WTC11 (cell line): ENCODE measurements around the gene SLC5A8. TPM values are rescaled to one million over a fixed set of nuclear protein-coding genes. Genes with fewer than 3 reads are reported as not detected.
A peak's percentile ranks its signal among the peaks of the same experiment; 100 is the strongest.

Source experiments
- ATAC-seq: fragments of 200-7000 bp; cut with Tn5 transposase; 2 replicates; pipeline ENCODE4 v1.10.0; 2021; ENCODE audit warnings: mild to moderate bottlenecking, moderate library complexity
- CTCF ChIA-PET: fragments of 300-600 bp; sonication (Branson Sonifier 250); formaldehyde crosslinking; loops from one replicate; lab custom pipeline; 2021; ENCODE audit warnings: antibody characterized with exemption; lab: Charles Lee
- POLR2A ChIA-PET: fragments of 350-600 bp; sonication (Branson Sonifier 250); formaldehyde crosslinking; loops from one replicate; lab custom pipeline; 2021; ENCODE audit warnings: antibody characterized with exemption; lab: Charles Lee
- DNase-seq: peaks from one replicate; pipeline ENCODE4 v3.0.0; 2021; ENCODE audit warnings: low spot score
- H3K27ac Mint-ChIP-seq: 2 replicates; pipeline ENCODE4 v1.8.0; 2021; ENCODE audit warnings: mixed read lengths
- H3K27me3 Mint-ChIP-seq: 2 replicates; pipeline ENCODE4 v1.8.0; 2021; ENCODE audit warnings: low read depth, mild to moderate bottlenecking, moderate library complexity, mixed read lengths
- H3K36me3 Mint-ChIP-seq: 2 replicates; pipeline ENCODE4 v1.8.0; 2021; ENCODE audit warnings: mixed read lengths
- H3K4me1 Mint-ChIP-seq: 2 replicates; pipeline ENCODE4 v1.8.0; 2022; ENCODE audit warnings: mixed read lengths
- H3K4me3 Mint-ChIP-seq: 2 replicates; pipeline ENCODE4 v1.8.0; 2021; ENCODE audit warnings: mild to moderate bottlenecking, moderate library complexity, mixed read lengths
- H3K9me3 Mint-ChIP-seq: 2 replicates; pipeline ENCODE4 v1.8.0; 2021; ENCODE audit warnings: mixed read lengths
- E2F1 ChIP-seq: sonication (generic); formaldehyde crosslinking; IDR thresholded peaks from 2 replicates; pipeline ENCODE4 v1.8.0; 2022; ENCODE audit warnings: mild to moderate bottlenecking, missing genetic modification reagents
- ESRRA ChIP-seq: sonication (generic); formaldehyde crosslinking; IDR thresholded peaks from 2 replicates; pipeline ENCODE4 v1.8.1; 2022; ENCODE audit warnings: mild to moderate bottlenecking, missing genetic modification reagents, borderline replicate concordance
- FOXK1 ChIP-seq: sonication (generic); formaldehyde crosslinking; IDR thresholded peaks from 2 replicates; pipeline ENCODE4 v1.8.0; 2022; ENCODE audit warnings: mild to moderate bottlenecking, moderate library complexity, missing genetic modification reagents
- GTF2I ChIP-seq: fragments of 250-450 bp; sonication (Bioruptor Pico); conservative IDR thresholded peaks from 2 replicates; pipeline ENCODE4 v1.4.0; 2021; ENCODE audit warnings: mild to moderate bottlenecking
- HMGXB4 ChIP-seq: sonication (generic); formaldehyde crosslinking; IDR thresholded peaks from 2 replicates; pipeline ENCODE4 v1.8.1; 2023; ENCODE audit warnings: mild to moderate bottlenecking, moderate library complexity, missing genetic modification reagents
- NFYB ChIP-seq: sonication (generic); formaldehyde crosslinking; conservative IDR thresholded peaks from 2 replicates; pipeline ENCODE4 v1.8.0; 2022; ENCODE audit warnings: low read depth, missing genetic modification reagents
- SP1 ChIP-seq: sonication (generic); formaldehyde crosslinking; conservative IDR thresholded peaks from 2 replicates; pipeline ENCODE4 v1.8.1; 2022; ENCODE audit warnings: missing genetic modification reagents
- USF1 ChIP-seq: sonication (generic); formaldehyde crosslinking; IDR thresholded peaks from 2 replicates; pipeline ENCODE4 v1.8.0; 2022; ENCODE audit warnings: mild to moderate bottlenecking, missing genetic modification reagents
- USF2 ChIP-seq: sonication (generic); formaldehyde crosslinking; IDR thresholded peaks from 2 replicates; pipeline ENCODE4 v1.8.1; 2023; ENCODE audit warnings: mild to moderate bottlenecking, missing genetic modification reagents, moderate library complexity
- ZNF219 ChIP-seq: sonication (generic); formaldehyde crosslinking; IDR thresholded peaks from 2 replicates; pipeline ENCODE4 v1.8.0; 2023; ENCODE audit warnings: missing genetic modification reagents, mild to moderate bottlenecking, borderline replicate concordance
- ZNF317 ChIP-seq: sonication (generic); formaldehyde crosslinking; IDR thresholded peaks from 2 replicates; pipeline ENCODE4 v1.8.1; 2023; ENCODE audit warnings: low read depth, mild to moderate bottlenecking, moderate library complexity, missing genetic modification reagents, borderline replicate concordance
- total RNA-seq: library from RNA; stranded (reverse); gene quantifications from 3 replicates; pipeline ENCODE4 v1.2.3, GENCODE V29; 2021

SLC5A8 gene
- total RNA-seq, 1 experiment from 2014 or later = not detected

GRCh38 chr12:101204602-101205304 lies 5.3 kb downstream of the SLC5A8 start:
- POLR2A ChIA-PET = no interaction called here
- Mint-ChIP-seq H3K4me3 (no peak overlapping the region), H3K9me3 (no peaks in the 10 kb centered on the region), H3K27ac (no peak overlapping the region), H3K4me1 (peaks cover 15% of the 10 kb centered on the region), H3K36me3 (no peaks in the 10 kb centered on the region), H3K27me3 (peaks cover 22% of the 10 kb centered on the region)
- CTCF ChIA-PET = interaction anchor here (1.0 to 1.1 kb wide), 2 partner anchors 32 to 464 kb away, joined by 3 read pairs; no protein-coding TSS in a partner anchor
- DNase-seq (no peak), ATAC-seq (peak; percentile 80)
- no peak for TF ChIP-seq FOXK1 (CRISPR knock-in tag)
- TF ChIP-seq USF1 = peak; percentile 31; the same call in 1 of the 2 replicates
- peak; percentile 80 for TF ChIP-seq USF2 (CRISPR knock-in tag)

GRCh38 chr12:101200824-101201223 lies 9.2 kb downstream of the SLC5A8 start:
- H3K4me1 Mint-ChIP-seq = peaks cover 17% of the 10 kb centered on the region
- TF ChIP-seq HMGXB4 (CRISPR knock-in tag) = no peak
- TF ChIP-seq ZNF317 (CRISPR knock-in tag) = no peak
- no peak for TF ChIP-seq USF1
- TF ChIP-seq E2F1 (CRISPR knock-in tag) = no peak
- no peak for TF ChIP-seq ESRRA (CRISPR knock-in tag)
- TF ChIP-seq SP1 (CRISPR knock-in tag) = no peak
- TF ChIP-seq NFYB (CRISPR knock-in tag) = no peak
- H3K27ac Mint-ChIP-seq = no peak overlapping the region
- POLR2A ChIA-PET = no interaction called here
- H3K36me3 Mint-ChIP-seq = no peaks in the 10 kb centered on the region
- CTCF ChIA-PET = no interaction called here
- H3K9me3 Mint-ChIP-seq = no peaks in the 10 kb centered on the region
- H3K4me3 Mint-ChIP-seq = no peak overlapping the region
- no peak for ATAC-seq
- no peak for DNase-seq
- no peaks in the 10 kb centered on the region for H3K27me3 Mint-ChIP-seq

- peaks cover 17% of the 10 kb centered on the region for H3K4me1 Mint-ChIP-seq
- no peaks in the 10 kb centered on the region for H3K9me3 Mint-ChIP-seq
- no peak overlapping the region for H3K4me3 Mint-ChIP-seq
- H3K27me3 Mint-ChIP-seq = no peaks in the 10 kb centered on the region
- H3K36me3 Mint-ChIP-seq = no peaks in the 10 kb centered on the region
- CTCF ChIA-PET = no interaction called here
- no peak for TF ChIP-seq FOXK1 (CRISPR knock-in tag)
- no peak for TF ChIP-seq USF2 (CRISPR knock-in tag)
- TF ChIP-seq E2F1 (CRISPR knock-in tag) = no peak
- no peak for TF ChIP-seq USF1
- no peak for TF ChIP-seq ZNF219 (CRISPR knock-in tag)
- no peak for TF ChIP-seq GTF2I
- TF ChIP-seq, all 79 proteins: peak for 0
- POLR2A ChIA-PET = no interaction called here
- ATAC-seq (no peak), DNase-seq (no peak)
- no peak overlapping the region for H3K27ac Mint-ChIP-seq
Measured at GRCh38 chr12:101200145-101200544, 9.9 kb downstream of the SLC5A8 start.
